HepG2 (cell line): ENCODE data around the gene GNAS-AS1. TPM values are rescaled to one million over a fixed set of nuclear protein-coding genes. Genes with fewer than 3 reads are reported as not detected.

ENCODE experiments used
- ATAC-seq: fragments of 200-7000 bp; cut with Tn5 transposase; 3 replicates; pipeline ENCODE4 v1.9.1; 2020; ENCODE audit warnings: mild to moderate bottlenecking, moderate library complexity
- BruUV-seq: library from RNA; stranded (reverse); fragments of 400-500 nt; replicated peaks from 2 replicates; lab custom pipeline; 2021; lab: Mats Ljungman, UMichigan
- CTCF ChIA-PET: fragments of 300-600 bp; formaldehyde crosslinking; extraction: SDS; loops from one replicate; lab custom pipeline; 2021; ENCODE audit warnings: low total read pairs, inconsistent platforms, low intra/inter-chr PET ratio; lab: Yijun Ruan, JAX
- POLR2A ChIA-PET: fragments of 350-600 bp; sonication (Branson Sonifier 250); formaldehyde crosslinking; loops from one replicate; lab custom pipeline; 2020; ENCODE audit warnings: antibody characterized with exemption, inconsistent platforms; lab: Yijun Ruan, JAX
- DNase-seq: peaks from one replicate; pipeline ENCODE4 v3.0.0-alpha.2; 2015; ENCODE audit warnings: low spot score
- FAIRE-seq: peaks from 3 replicates; lab custom pipeline; 2011; peaks lifted over from hg19 to GRCh38; lab: Jason Lieb, UNC
- H2AFZ ChIP-seq: one replicate; pipeline ENCODE4 v1.6.1; 2011; ENCODE audit warnings: low read length, inconsistent platforms
- H3K27ac ChIP-seq: fragments of 300-600 bp; 3 replicates; pipeline ENCODE4 v1.8.0; 2011; ENCODE audit warnings: mixed run types, mild to moderate bottlenecking, mixed read lengths, low read length, inconsistent platforms; ENCODE audit not compliant: insufficient read depth; ENCODE audit errors: extremely low read length
- H3K27me3 ChIP-seq, 2 experiments: fragments of 200-600 bp in 1 of 2; 2 replicates in 1 of 2; 3 replicates in 1 of 2; pipeline versions ENCODE4 v1.6.0 to v1.8.0; 2011; ENCODE audit warnings: low read length in 2 of 2, mild to moderate bottlenecking in 2 of 2, moderate library complexity in 2 of 2, inconsistent platforms in 1 of 2; ENCODE audit not compliant: insufficient read depth in 2 of 2, control insufficient read depth in 1 of 2
- H3K36me3 ChIP-seq, 2 experiments: fragments of 200-600 bp in 1 of 2; replicated peaks in 1 of 2; 2 replicates in 1 of 2; 3 replicates in 1 of 2; pipeline versions ENCODE4 v1.5.1 to v1.8.0; 2011; ENCODE audit warnings: low read length in 2 of 2, inconsistent platforms in 1 of 2; ENCODE audit not compliant: insufficient read depth in 2 of 2, control insufficient read depth in 1 of 2
- H3K4me1 ChIP-seq: 2 replicates; pipeline ENCODE4 v1.5.1; 2012; ENCODE audit warnings: low read length, inconsistent platforms; ENCODE audit not compliant: insufficient read depth
- H3K4me2 ChIP-seq: 2 replicates; pipeline ENCODE4 v1.6.0; 2011; ENCODE audit warnings: low read depth, low read length, inconsistent platforms
- H3K4me3 ChIP-seq, 3 experiments: fragments of 200-600 bp in 1 of 3; sonication (generic), shearing (Covaris generic) in 1 of 3; replicated peaks in 1 of 3; 2 replicates each; pipeline ENCODE4 v1.5.1; 2011 to 2016; ENCODE audit warnings: low read length in 3 of 3, inconsistent platforms in 2 of 3, low read depth in 2 of 3, mild to moderate bottlenecking in 2 of 3, control low read depth in 1 of 3, mixed read lengths in 1 of 3; ENCODE audit not compliant: insufficient read depth in 1 of 3
- H3K79me2 ChIP-seq: one replicate; pipeline ENCODE4 v1.6.1; 2011; ENCODE audit warnings: low read length, inconsistent platforms; ENCODE audit not compliant: insufficient read depth
- H3K9ac ChIP-seq: 2 replicates; pipeline ENCODE4 v1.6.0; 2011; ENCODE audit warnings: mild to moderate bottlenecking, low read depth, low read length, inconsistent platforms; ENCODE audit not compliant: insufficient read depth
- H3K9me3 ChIP-seq: 2 replicates; pipeline ENCODE4 v1.5.1; 2012; ENCODE audit warnings: mild to moderate bottlenecking, low read length
- H4K20me1 ChIP-seq: 2 replicates; pipeline ENCODE4 v1.6.0; 2011; ENCODE audit warnings: inconsistent platforms, mild to moderate bottlenecking, low read length, moderate library complexity; ENCODE audit not compliant: insufficient read depth
- NAIF1 ChIP-seq: sonication (generic); formaldehyde crosslinking; IDR thresholded peaks from 2 replicates; pipeline ENCODE4 v1.5.0; 2020; ENCODE audit warnings: mild to moderate bottlenecking, missing genetic modification reagents, borderline replicate concordance
- REL ChIP-seq: sonication (generic); formaldehyde crosslinking; conservative IDR thresholded peaks from 2 replicates; pipeline ENCODE4 v1.8.0; 2022; ENCODE audit warnings: mild to moderate bottlenecking, missing genetic modification reagents, moderate library complexity
- ZBTB21 ChIP-seq: sonication (generic); formaldehyde crosslinking; IDR thresholded peaks from 2 replicates; pipeline ENCODE4 v1.4.0; 2020; ENCODE audit warnings: missing genetic modification reagents
- ZNF589 ChIP-seq: sonication (generic); formaldehyde crosslinking; conservative IDR thresholded peaks from 2 replicates; pipeline ENCODE4 v1.8.0; 2022; ENCODE audit warnings: mild to moderate bottlenecking, moderate library complexity, missing genetic modification reagents
- ZSCAN22 ChIP-seq: sonication (generic); formaldehyde crosslinking; IDR thresholded peaks from 2 replicates; pipeline ENCODE4 v1.4.0; 2020; ENCODE audit warnings: mild to moderate bottlenecking, missing genetic modification reagents
- WGBS: methylation state at CpG from one replicate; pipeline ENCODE4 v1.1.6; 2017; ENCODE audit warnings: low lambda C conversion rate; 5-methylcytosine and 5-hydroxymethylcytosine counted together
- in situ Hi-C: cut with HindIII; loops from 2 replicates; pipeline ENCODE4 v1.10.0; 2017; ENCODE audit warnings: low pct_unique_long_range_greater_than_20kb; ENCODE audit not compliant: extremely low pct_ligation_motif_present
- intact Hi-C: fragments of 100-400 bp; cut with micrococcal nuclease; formaldehyde crosslinking; loops from one replicate; pipeline ENCODE4 v1.10.0; 2022; ENCODE audit not compliant: unreplicated experiment
- polyA plus RNA-seq, 8 experiments: library from polyadenylated mRNA; depleted of rRNA in 3 of 8; stranded (reverse) in 7 of 8; unstranded in 1 of 8; fragments of >200 nt; fragmentation: Illumina TruSeq in 4 of 8; extraction: Trizol in 4 of 8; gene quantifications; 2 replicates each; pipeline versions ENCODE4 v1.2.1 to v1.2.3, GENCODE V29; 2011 to 2016; ENCODE audit warnings: low read depth in 4 of 8, missing spikeins in 1 of 8, mixed read lengths in 1 of 8; ENCODE audit not compliant: insufficient read depth in 1 of 8
- total RNA-seq, 5 experiments: library from RNA; depleted of rRNA; stranded (reverse); fragments of >200 nt; fragmentation: Illumina TruSeq; extraction: Trizol; gene quantifications; 2 replicates each; pipeline ENCODE4 v1.2.3, GENCODE V29; 2016; ENCODE audit warnings: low read depth in 1 of 5
- TF ChIP-seq, protein P1 (sequence below): sonication (generic); formaldehyde crosslinking; IDR thresholded peaks from 2 replicates; pipeline ENCODE4 v1.9.0; 2021; ENCODE audit warnings: mild to moderate bottlenecking, missing genetic modification reagents
- TF ChIP-seq, protein P2 (sequence below): sonication (generic); formaldehyde crosslinking; IDR thresholded peaks from 2 replicates; pipeline ENCODE4 v1.5.1; 2020; ENCODE audit warnings: mild to moderate bottlenecking, missing genetic modification reagents, borderline replicate concordance
- TF ChIP-seq, protein P3 (sequence below): sonication (generic); formaldehyde crosslinking; IDR thresholded peaks from 2 replicates; pipeline ENCODE4 v1.4.0; 2020; ENCODE audit warnings: missing genetic modification reagents

The GNAS-AS1 gene
- total and polyA plus RNA-seq, 2 of the 13 experiments (the other 11 are each of a cell fraction or from before 2014, with no cell fraction given): not detected

DNA sequence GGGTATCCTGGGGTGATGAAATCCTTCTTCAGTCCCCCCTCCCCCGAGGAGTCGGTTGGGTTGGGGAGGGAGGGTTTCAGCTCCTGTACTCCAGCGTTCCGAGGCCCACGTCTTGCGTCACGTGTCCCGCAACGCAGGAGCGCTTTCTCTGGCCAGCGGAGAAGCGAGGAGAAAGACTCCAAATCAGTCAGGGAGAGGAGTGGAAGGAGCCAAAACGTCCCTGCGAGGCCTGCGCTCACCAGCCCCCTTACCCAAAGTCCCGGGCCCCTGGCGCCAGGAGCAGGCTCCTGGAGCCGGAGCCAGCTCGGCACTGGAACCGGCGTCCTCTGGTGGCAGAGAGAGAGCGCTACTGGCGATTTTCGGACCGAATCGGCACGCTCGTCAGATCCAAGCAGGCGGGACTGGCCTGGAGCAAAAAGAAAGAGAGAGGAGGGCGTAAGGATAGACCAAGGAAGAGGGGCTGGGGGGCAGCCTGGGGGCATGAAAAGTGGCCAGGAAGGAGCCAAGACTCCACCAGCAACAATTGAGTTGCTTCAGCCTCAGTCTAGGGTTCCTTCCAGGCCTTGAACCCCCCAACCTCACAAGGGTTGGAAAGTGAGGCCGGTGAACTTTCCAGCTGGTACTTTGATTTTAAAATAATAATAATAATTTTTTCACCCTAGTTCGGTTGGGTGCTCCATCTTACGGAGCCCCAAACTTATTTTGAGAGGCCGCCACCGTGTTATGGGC, 2.0 kb upstream of the GNAS-AS1 start, which contains the start of gene GNAS (continued):
- TF ChIP-seq, protein P1, sequence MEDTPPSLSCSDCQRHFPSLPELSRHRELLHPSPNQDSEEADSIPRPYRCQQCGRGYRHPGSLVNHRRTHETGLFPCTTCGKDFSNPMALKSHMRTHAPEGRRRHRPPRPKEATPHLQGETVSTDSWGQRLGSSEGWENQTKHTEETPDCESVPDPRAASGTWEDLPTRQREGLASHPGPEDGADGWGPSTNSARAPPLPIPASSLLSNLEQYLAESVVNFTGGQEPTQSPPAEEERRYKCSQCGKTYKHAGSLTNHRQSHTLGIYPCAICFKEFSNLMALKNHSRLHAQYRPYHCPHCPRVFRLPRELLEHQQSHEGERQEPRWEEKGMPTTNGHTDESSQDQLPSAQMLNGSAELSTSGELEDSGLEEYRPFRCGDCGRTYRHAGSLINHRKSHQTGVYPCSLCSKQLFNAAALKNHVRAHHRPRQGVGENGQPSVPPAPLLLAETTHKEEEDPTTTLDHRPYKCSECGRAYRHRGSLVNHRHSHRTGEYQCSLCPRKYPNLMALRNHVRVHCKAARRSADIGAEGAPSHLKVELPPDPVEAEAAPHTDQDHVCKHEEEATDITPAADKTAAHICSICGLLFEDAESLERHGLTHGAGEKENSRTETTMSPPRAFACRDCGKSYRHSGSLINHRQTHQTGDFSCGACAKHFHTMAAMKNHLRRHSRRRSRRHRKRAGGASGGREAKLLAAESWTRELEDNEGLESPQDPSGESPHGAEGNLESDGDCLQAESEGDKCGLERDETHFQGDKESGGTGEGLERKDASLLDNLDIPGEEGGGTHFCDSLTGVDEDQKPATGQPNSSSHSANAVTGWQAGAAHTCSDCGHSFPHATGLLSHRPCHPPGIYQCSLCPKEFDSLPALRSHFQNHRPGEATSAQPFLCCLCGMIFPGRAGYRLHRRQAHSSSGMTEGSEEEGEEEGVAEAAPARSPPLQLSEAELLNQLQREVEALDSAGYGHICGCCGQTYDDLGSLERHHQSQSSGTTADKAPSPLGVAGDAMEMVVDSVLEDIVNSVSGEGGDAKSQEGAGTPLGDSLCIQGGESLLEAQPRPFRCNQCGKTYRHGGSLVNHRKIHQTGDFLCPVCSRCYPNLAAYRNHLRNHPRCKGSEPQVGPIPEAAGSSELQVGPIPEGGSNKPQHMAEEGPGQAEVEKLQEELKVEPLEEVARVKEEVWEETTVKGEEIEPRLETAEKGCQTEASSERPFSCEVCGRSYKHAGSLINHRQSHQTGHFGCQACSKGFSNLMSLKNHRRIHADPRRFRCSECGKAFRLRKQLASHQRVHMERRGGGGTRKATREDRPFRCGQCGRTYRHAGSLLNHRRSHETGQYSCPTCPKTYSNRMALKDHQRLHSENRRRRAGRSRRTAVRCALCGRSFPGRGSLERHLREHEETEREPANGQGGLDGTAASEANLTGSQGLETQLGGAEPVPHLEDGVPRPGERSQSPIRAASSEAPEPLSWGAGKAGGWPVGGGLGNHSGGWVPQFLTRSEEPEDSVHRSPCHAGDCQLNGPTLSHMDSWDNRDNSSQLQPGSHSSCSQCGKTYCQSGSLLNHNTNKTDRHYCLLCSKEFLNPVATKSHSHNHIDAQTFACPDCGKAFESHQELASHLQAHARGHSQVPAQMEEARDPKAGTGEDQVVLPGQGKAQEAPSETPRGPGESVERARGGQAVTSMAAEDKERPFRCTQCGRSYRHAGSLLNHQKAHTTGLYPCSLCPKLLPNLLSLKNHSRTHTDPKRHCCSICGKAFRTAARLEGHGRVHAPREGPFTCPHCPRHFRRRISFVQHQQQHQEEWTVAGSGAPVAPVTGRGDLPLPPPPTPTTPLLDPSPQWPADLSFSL (CRISPR knock-in tag): no peak

DNA sequence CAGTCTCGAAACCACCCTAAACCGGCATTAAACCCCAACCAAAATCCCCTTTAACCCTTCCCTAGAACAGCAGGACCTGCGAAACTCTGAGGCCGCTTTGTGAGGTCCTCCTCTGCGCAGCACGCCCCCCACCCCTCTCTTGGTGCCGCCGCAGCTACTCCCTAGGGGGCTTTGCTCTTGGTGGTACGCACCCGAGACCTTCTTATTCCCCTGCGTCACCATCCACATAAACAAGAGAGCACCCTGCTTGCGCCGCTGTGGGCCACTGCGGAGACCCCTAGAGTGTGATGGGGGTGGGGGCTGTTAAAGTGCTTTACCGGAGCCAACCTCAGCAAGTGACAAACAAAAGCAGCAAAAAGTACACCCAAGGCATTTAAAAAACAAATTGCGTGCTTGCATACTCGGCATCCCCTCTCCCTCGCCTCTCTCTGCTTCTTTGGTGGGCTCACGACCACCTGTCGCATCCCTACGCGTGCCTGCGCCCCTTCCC, 1.3 kb upstream of the GNAS-AS1 start:
- H2AFZ ChIP-seq: no peak overlapping the region
- POLR2A ChIA-PET: no interaction called here
- H3K9me3 ChIP-seq: no peaks in the 10 kb centered on the region
- no peaks in the 10 kb centered on the region for H4K20me1 ChIP-seq
- intact Hi-C loops (no loop called here), in situ Hi-C loops (no loop called here)
- H3K36me3 ChIP-seq: no peaks in the 10 kb centered on the region
- ATAC-seq (no peak), FAIRE-seq (no peak), DNase-seq (no peak)
- H3K4me2 ChIP-seq: no peak overlapping the region
- no peaks in the 10 kb centered on the region for H3K4me1 ChIP-seq
- H3K27ac ChIP-seq: no peak overlapping the region
- no peaks in the 10 kb centered on the region for H3K79me2 ChIP-seq
- no TSS peak for BruUV-seq
- CTCF ChIA-PET: interaction anchor here (1.7 kb wide), 2 partner anchors 370 to 615 kb away, joined by 3 to 7 read pairs; no protein-coding TSS in a partner anchor
- peaks cover 0 to 30% of the 10 kb centered on the region in 2 experiments; a peak in 4 of 5 replicates for H3K27me3 ChIP-seq
- H3K9ac ChIP-seq: no peak overlapping the region
- 54% methylated on average over 23 of the region's 23 CpGs for WGBS
- no peak overlapping the region for H3K4me3 ChIP-seq
- TF ChIP-seq REL (CRISPR knock-in tag): no peak
- no peak for TF ChIP-seq ZNF589 (CRISPR knock-in tag)
- TF ChIP-seq ZBTB21 (CRISPR knock-in tag): no peak
- TF ChIP-seq NAIF1 (CRISPR knock-in tag): no peak
- TF ChIP-seq, protein P2, sequence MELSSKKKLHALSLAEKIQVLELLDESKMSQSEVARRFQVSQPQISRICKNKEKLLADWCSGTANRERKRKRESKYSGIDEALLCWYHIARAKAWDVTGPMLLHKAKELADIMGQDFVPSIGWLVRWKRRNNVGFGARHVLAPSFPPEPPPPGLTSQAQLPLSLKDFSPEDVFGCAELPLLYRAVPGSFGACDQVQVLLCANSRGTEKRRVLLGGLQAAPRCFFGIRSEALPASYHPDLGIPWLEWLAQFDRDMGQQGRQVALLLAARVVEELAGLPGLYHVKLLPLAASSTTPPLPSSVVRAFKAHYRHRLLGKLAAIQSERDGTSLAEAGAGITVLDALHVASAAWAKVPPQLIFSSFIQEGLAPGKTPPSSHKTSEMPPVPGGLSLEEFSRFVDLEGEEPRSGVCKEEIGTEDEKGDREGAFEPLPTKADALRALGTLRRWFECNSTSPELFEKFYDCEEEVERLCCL (CRISPR knock-in tag): no peak
- TF ChIP-seq, protein P3, sequence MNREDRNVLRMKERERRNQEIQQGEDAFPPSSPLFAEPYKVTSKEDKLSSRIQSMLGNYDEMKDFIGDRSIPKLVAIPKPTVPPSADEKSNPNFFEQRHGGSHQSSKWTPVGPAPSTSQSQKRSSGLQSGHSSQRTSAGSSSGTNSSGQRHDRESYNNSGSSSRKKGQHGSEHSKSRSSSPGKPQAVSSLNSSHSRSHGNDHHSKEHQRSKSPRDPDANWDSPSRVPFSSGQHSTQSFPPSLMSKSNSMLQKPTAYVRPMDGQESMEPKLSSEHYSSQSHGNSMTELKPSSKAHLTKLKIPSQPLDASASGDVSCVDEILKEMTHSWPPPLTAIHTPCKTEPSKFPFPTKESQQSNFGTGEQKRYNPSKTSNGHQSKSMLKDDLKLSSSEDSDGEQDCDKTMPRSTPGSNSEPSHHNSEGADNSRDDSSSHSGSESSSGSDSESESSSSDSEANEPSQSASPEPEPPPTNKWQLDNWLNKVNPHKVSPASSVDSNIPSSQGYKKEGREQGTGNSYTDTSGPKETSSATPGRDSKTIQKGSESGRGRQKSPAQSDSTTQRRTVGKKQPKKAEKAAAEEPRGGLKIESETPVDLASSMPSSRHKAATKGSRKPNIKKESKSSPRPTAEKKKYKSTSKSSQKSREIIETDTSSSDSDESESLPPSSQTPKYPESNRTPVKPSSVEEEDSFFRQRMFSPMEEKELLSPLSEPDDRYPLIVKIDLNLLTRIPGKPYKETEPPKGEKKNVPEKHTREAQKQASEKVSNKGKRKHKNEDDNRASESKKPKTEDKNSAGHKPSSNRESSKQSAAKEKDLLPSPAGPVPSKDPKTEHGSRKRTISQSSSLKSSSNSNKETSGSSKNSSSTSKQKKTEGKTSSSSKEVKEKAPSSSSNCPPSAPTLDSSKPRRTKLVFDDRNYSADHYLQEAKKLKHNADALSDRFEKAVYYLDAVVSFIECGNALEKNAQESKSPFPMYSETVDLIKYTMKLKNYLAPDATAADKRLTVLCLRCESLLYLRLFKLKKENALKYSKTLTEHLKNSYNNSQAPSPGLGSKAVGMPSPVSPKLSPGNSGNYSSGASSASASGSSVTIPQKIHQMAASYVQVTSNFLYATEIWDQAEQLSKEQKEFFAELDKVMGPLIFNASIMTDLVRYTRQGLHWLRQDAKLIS: no peak
- TF ChIP-seq ZSCAN22 (CRISPR knock-in tag): no peak
